HG03575 (cell line): ENCODE measurements around the gene SCARF1.

Experiments
- ATAC-seq: cut with Tn5 transposase; IDR thresholded peaks from one replicate; pipeline ENCODE4 v1.9.1; 2021; ENCODE audit not compliant: unreplicated experiment, insufficient number of reproducible peaks, low FRiP score; ENCODE audit errors: extremely low read depth

The SCARF1 gene

GRCh38 chr17:1648963-1649843, 3.7 kb upstream of the SCARF1 start:
- no peak for ATAC-seq

GRCh38 chr17:1648173-1648962, 2.8 kb upstream of the SCARF1 start:
- no peak for ATAC-seq

GRCh38 chr17:1647802-1648171, 2.3 kb upstream of the SCARF1 start:
- ATAC-seq: no peak

DNA sequence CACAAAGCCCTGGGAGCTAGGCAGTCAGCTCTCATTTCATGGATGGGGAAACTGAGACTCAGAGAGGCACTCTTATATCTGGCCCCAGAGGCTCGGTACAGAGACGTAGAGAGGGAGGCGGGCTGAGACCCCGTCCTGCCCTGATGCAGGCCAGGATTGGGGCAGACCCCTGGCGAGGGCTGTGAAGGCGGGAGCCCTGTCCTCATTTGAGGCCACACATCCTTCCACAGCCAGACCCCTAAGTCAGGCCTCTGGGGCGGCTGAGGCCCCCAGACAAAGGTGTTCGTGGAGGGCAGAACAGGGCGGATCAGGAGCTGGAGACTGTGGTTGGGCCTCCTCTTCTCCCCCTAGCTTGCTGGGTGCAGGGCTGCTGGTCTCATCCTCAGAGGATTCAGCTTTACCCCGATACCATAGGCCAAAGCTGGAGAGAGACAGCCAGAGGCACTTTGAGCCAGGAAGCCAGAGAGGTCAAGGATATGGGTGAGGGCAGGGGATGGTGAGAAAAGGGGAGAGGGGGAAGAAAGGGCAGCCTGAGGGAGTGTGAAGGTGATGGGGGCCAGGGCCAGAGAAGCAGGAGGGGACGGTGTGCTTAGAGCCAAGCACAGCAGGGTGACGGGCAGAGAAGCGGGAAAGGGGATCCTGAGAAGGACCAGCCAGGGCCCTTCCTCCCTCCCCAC, 805 bp upstream of the SCARF1 start:
- no peak for ATAC-seq

- ATAC-seq: no peak
Observed at GRCh38 chr17:1644493-1645206, 882 bp downstream of the SCARF1 start.

GRCh38 chr17:1643999-1644492, 1.5 kb downstream of the SCARF1 start:
- ATAC-seq: no peak

DNA sequence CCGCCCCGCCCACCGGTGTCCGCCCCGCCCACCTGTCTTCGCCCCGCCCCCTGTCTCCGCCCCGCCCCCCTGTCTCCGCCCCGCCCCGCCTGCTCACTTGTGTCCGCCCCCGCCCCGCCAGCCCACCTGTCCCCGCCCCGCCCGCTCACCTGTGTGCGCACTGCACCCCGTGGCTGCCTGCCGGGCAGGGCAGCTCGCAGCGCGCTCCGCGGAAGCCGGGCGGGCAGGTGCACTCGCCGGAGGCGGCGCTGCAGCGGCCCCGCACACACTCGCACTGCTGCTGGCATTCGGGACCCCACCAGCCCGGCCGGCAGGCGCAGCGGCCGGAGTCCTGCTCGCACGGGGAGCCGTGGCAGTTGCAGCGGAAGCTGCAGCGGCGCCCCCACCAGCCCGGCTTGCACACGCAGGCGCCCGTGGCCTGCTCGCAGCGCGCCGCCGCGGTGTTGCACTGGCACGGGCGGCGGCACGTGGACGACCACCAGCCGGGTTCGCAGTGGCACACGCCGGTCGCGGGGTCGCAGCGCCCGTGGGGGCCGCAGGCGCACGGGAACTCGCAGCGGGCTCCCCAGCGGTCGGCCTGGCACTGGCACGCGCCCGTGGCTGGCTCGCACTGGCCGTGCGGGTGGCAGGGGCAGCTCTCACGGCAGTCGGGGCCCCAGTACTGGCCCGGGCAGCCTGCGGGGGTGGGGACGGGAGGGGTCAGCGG, 2.1 kb downstream of the SCARF1 start:
- no peak for ATAC-seq

GRCh38 chr17:1641065-1641403, 4.5 kb downstream of the SCARF1 start:
- no peak for ATAC-seq

GRCh38 chr17:1640329-1641064, 5.0 kb downstream of the SCARF1 start:
- no peak for ATAC-seq

GRCh38 chr17:1639549-1640180, 5.9 kb downstream of the SCARF1 start:
- ATAC-seq: no peak

- no peak for ATAC-seq
Observed at GRCh38 chr17:1638624-1639300, 6.8 kb downstream of the SCARF1 start.

DNA sequence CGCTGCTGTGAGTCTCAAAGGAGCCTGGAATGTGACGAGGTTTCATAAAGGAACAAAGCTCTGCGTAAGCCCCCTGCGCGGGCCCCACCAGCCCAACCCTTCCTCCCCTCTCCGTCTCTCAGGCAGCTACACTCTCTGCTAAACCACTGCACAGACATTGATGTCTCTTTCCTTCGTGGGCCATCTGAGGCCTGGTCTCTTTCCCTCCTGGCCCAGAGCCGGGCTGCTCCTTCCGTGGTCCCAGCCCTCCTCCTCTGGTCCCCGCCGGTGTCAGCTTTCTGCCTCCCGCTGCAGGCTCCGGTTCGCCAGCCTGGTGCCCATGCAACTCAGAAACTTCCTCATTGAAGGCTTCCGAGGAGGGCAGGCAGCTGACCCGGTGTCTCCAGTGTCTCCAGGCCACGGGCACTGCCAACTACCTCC, 7.4 kb downstream of the SCARF1 start:
- ATAC-seq: no peak

DNA sequence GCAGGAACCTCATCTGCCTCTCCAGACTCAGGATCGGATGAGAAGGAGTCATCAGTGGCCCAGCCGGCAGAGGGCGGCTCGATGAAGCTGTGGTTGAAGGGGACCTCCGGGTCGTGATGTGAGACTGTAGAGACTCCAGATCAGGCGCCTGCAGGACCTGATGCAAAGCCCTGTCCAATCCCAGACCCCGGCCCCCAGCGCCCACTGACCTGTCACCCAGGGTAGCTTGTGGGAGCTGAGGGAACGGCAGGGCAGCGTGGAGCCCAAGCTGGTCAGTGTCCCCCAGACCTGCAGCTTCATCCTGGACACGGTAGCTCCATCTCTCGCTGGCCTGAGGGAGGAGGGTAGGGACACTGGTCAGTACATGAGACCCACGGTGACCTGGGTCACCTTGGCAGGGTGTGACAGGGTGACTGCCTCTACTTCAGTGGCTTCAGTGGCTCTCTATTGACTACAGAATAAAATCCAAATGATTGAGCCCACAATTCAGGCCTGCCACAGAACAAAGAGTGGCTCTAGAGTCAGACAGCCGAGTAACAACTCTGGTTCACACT, 8.7 kb downstream of the SCARF1 start:
- no peak for ATAC-seq

DNA sequence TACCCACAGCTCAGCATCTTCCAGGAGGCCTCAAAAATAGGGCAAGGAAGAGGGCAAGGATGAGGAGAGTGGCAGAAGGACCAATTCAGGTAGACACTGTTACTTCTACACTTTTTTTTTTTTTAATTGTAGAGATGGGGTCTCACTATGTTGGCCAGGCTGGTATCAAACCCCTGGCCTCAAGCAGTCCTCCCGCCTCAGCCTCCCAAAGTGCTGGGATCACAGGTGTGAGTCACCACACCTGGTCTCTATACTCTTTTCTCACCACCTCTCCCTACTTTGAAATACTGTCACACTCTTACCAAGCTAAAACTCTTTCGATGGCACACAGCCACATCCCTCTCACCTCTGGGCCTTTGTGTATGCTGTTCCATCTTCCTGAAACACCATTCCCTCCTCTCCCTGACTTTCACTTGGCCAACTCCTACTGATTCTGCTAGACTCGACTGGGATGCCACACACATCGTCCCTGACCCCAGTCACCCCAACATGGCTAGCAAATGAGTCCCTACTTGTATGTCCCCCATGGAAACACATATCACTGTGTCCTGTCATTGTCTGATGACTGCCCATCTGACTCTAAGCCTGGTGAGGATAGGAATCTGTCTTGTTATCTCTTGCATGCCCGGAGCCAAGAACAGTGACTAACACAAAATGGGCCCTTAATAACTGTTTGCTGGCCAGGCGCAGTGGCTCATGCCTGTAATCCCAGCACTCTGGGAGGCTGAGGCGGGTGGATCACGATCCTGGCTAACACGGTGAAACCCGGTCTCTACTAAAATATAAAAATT, 9.7 kb downstream of the SCARF1 start:
- ATAC-seq: no peak

DNA sequence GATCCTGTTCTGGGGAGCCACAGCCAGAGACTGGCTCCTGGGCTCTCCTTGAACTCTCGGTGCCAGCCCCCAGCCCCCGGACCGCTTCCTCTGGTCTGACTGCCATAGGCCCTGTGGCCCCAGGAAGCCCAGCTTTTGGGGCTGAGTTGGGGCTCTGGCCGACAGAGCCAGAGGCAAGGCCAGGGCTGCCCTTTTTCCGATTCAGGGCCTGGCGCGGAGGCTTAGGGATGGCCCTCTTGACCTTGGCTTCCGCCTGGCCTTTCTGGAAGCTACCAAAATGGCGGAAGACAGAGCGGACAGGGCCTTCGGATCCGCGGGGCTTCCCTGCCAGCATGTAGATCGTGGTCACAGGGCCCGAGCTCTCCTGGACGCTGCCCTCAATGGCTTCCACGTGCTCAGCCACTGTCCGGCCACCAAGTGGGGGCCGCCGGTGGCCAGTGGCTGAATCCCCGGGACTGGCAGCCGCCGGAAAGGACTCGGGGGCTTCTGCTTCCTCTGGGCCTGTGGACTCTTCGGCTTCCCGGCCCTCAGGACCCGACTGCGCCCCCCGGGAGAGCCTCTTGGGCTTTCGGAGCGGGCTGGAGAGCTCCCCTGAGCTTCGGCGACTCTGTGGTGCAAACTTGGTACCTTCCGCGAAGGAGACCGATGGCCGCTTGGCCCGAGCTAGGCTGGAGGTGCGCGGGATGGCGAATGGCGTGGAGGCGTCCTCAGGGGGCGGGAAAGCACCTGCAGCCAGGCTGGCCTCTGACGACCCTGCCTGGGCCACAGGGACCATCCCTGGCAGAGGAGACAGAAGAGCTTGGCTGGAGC, 10.5 kb downstream of the SCARF1 start:
- ATAC-seq: no peak
